C4-2B (cell line): ENCODE data around the gene ZNF483.
A peak's percentile ranks its signal among the peaks of the same experiment; 100 is the strongest.
"Not testable (repeated sequence)": the region's sequence is repeated elsewhere in the genome, so short reads cannot be mapped to it uniquely, and the experiment has no call there.

ENCODE experiments used
- H3K27ac ChIP-seq: fragments of 450-650 bp; 2 replicates; pipeline ENCODE4 v1.5.1; 2017
- CTCF ChIP-seq: fragments of 450-650 bp; conservative IDR thresholded peaks from 2 replicates; pipeline ENCODE4 v1.5.1; 2017; ENCODE audit warnings: mild to moderate bottlenecking
- ZFX ChIP-seq: fragments of 450-650 bp; IDR thresholded peaks from 2 replicates; pipeline ENCODE4 v1.6.1; 2017

ZNF483 gene

DNA sequence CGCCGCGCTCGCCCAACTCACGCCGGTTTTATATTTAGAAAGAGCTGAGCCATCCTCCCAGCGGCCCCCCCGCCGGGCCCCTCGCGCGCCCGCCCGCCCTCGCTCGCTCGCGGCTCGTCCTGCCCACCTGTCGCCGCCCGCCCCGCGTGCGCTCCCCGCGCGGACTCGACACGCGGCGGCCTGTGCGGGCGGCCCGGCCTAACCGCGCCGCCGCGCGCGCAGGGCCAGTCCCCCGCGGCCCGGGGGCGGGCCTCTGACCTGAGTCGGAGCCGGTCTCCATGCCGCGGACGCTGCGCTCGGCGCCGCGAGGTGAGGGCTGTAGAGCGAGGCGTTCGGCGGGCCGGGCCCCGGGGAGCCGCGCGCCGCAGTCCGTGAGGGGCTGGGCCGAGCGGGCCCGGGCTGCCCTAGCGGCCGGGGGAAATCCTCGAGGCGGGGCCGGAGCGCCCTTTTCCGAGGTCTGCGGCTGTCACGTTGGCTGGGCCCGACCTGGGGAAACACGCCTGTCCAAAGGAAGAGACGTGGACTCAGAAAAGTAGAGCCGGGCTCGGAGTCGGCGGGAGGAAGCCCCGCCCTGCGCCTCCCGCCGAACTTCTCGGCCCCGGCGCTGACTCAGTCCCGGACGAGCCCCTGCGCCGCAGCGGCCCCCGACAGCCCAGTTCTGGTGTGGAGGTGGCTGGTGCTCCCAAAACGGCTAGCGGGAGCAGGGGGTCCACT is 41.0 kb upstream of the ZNF483 start, which contains the start of gene ECPAS:
ECPAS (minus strand) TSS at position 526 of the 714 bp plus-strand sequence. CDS start 11,465 bp downstream, outside the sequence.
- peak within 1 kb of the TSS; percentile 95 for H3K27ac ChIP-seq
- TF ChIP-seq ZFX (peak; percentile 98), CTCF (no peak)

DNA sequence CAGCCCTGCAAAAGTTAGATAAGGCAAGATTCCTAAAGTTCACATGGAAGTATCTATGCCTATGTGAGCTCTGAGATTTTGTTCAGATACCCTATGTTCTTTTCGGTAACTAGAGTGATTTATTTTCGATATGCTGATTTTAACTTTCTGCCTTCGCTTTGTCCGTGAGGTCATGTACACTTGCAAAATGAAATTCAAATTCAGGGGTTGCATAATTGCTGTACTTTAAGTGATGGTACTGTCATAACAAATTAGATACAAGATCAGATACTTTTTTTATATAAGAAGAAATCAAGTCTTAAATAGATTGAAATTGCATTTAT is 40.4 kb upstream of the ZNF483 start:
- H3K27ac ChIP-seq: peak overlapping the region; percentile 95
- TF ChIP-seq ZFX: no peak

- H3K27ac ChIP-seq: not testable (repeated sequence)
These were observed 27.8 kb upstream of the ZNF483 start for GRCh38 chr9:111497196-111497595.

- no peak for TF ChIP-seq CTCF
- H3K27ac ChIP-seq: no peak overlapping the region
These were observed 23.9 kb upstream of the ZNF483 start for GRCh38 chr9:111501005-111501562.

GRCh38 chr9:111501648-111502047 is 23.3 kb upstream of the ZNF483 start:
- no peak overlapping the region for H3K27ac ChIP-seq
- TF ChIP-seq CTCF: no peak
- no peak for TF ChIP-seq ZFX

DNA sequence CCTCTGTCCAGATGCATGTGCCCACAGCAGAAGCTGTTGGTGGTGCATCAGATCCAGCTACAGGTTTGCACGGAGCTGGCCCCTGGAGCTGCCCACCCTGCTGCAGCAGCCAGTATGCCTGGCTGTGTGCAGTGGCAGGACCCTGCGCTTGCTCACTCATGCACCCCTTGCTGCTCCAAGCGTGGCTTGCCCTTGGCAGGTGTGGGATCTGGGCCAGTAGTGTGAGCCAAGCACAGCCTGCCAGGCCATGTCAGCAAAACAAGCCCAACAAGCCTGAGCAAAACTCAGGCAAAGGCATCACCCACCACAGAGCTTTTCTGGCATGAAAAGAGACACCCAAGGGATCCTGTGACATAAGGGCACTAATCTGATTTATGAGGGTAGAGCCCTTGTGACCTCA is 22.5 kb upstream of the ZNF483 start:
- H3K27ac ChIP-seq: no peak overlapping the region
- TF ChIP-seq CTCF: no peak
- TF ChIP-seq ZFX: no peak

DNA sequence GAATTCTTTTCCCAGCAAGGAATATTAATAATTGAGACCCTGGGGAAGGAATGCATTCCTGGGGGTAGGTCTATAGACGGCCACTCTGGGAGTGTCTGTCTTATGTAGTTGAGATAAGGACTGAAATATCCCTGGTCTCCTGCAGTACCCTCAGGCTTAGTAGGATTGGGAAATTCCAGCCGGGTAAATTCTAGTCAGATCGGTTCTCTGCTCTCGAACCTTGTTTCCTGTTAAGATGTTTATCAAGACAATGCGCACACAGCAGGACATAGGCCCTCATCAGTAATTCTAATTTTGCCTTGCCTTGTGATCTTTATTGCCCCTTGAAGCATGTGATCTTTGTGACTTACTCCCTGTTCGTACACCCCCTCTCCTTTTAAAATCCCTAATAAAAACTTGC is 13.4 kb upstream of the ZNF483 start:
- not testable (repeated sequence) for H3K27ac ChIP-seq

DNA sequence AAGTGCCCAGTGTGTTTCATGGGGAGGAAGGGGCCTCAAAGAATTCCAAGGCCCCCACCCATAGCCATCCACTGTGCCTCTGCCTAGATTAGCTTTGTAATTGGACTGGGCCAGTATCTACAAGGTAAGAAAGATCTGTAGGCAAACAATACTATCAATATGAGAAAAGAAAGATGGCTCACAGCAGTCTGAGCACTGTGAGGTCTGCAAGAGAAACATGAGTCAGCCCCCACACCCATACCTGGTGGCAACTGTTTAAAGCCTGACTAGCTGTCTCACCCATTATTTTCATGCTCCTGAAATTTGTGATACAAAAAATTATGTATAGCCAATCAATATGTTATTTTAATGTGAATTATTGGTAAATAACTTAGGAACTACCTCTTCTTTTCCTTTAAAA is 10.0 kb upstream of the ZNF483 start:
- TF ChIP-seq CTCF (no peak), ZFX (no peak)
- no peak overlapping the region for H3K27ac ChIP-seq

GRCh38 chr9:111516061-111516465 is 8.9 kb upstream of the ZNF483 start:
- TF ChIP-seq CTCF (no peak), ZFX (no peak)
- H3K27ac ChIP-seq: no peak overlapping the region
